HepG2 (cell line): ENCODE measurements around the gene SLC12A3. TPM values are rescaled to one million over a fixed set of nuclear protein-coding genes. Genes with fewer than 3 reads are reported as not detected.
A peak's percentile ranks its signal among the peaks of the same experiment; 100 is the strongest.

ENCODE experiments used
- ATAC-seq: fragments of 200-7000 bp; cut with Tn5 transposase; 3 replicates; pipeline ENCODE4 v1.9.1; 2020; ENCODE audit warnings: mild to moderate bottlenecking, moderate library complexity
- BruUV-seq: library from RNA; stranded (reverse); fragments of 400-500 nt; replicated peaks from 2 replicates; lab custom pipeline; 2021; lab: Mats Ljungman, UMichigan
- CTCF ChIA-PET: fragments of 300-600 bp; formaldehyde crosslinking; extraction: SDS; loops from one replicate; lab custom pipeline; 2021; ENCODE audit warnings: low total read pairs, inconsistent platforms, low intra/inter-chr PET ratio; lab: Yijun Ruan, JAX
- POLR2A ChIA-PET: fragments of 350-600 bp; sonication (Branson Sonifier 250); formaldehyde crosslinking; loops from one replicate; lab custom pipeline; 2020; ENCODE audit warnings: antibody characterized with exemption, inconsistent platforms; lab: Yijun Ruan, JAX
- DNase-seq: peaks from one replicate; pipeline ENCODE4 v3.0.0-alpha.2; 2015; ENCODE audit warnings: low spot score
- FAIRE-seq: peaks from 3 replicates; lab custom pipeline; 2011; peaks lifted over from hg19 to GRCh38; lab: Jason Lieb, UNC
- H2AFZ ChIP-seq: one replicate; pipeline ENCODE4 v1.6.1; 2011; ENCODE audit warnings: low read length, inconsistent platforms
- H3K27ac ChIP-seq: fragments of 300-600 bp; 3 replicates; pipeline ENCODE4 v1.8.0; 2011; ENCODE audit warnings: mixed run types, mild to moderate bottlenecking, mixed read lengths, low read length, inconsistent platforms; ENCODE audit not compliant: insufficient read depth; ENCODE audit errors: extremely low read length
- H3K27me3 ChIP-seq, 2 experiments: fragments of 200-600 bp in 1 of 2; 2 replicates in 1 of 2; 3 replicates in 1 of 2; pipeline versions ENCODE4 v1.6.0 to v1.8.0; 2011; ENCODE audit warnings: low read length in 2 of 2, mild to moderate bottlenecking in 2 of 2, moderate library complexity in 2 of 2, inconsistent platforms in 1 of 2; ENCODE audit not compliant: insufficient read depth in 2 of 2, control insufficient read depth in 1 of 2
- H3K36me3 ChIP-seq, 2 experiments: fragments of 200-600 bp in 1 of 2; replicated peaks in 1 of 2; 2 replicates in 1 of 2; 3 replicates in 1 of 2; pipeline versions ENCODE4 v1.5.1 to v1.8.0; 2011; ENCODE audit warnings: low read length in 2 of 2, inconsistent platforms in 1 of 2; ENCODE audit not compliant: insufficient read depth in 2 of 2, control insufficient read depth in 1 of 2
- H3K4me1 ChIP-seq: 2 replicates; pipeline ENCODE4 v1.5.1; 2012; ENCODE audit warnings: low read length, inconsistent platforms; ENCODE audit not compliant: insufficient read depth
- H3K4me2 ChIP-seq: 2 replicates; pipeline ENCODE4 v1.6.0; 2011; ENCODE audit warnings: low read depth, low read length, inconsistent platforms
- H3K4me3 ChIP-seq, 3 experiments: fragments of 200-600 bp in 1 of 3; sonication (generic), shearing (Covaris generic) in 1 of 3; replicated peaks in 1 of 3; 2 replicates each; pipeline ENCODE4 v1.5.1; 2011 to 2016; ENCODE audit warnings: low read length in 3 of 3, inconsistent platforms in 2 of 3, low read depth in 2 of 3, mild to moderate bottlenecking in 2 of 3, control low read depth in 1 of 3, mixed read lengths in 1 of 3; ENCODE audit not compliant: insufficient read depth in 1 of 3
- H3K79me2 ChIP-seq: one replicate; pipeline ENCODE4 v1.6.1; 2011; ENCODE audit warnings: low read length, inconsistent platforms; ENCODE audit not compliant: insufficient read depth
- H3K9ac ChIP-seq: 2 replicates; pipeline ENCODE4 v1.6.0; 2011; ENCODE audit warnings: mild to moderate bottlenecking, low read depth, low read length, inconsistent platforms; ENCODE audit not compliant: insufficient read depth
- H3K9me3 ChIP-seq: 2 replicates; pipeline ENCODE4 v1.5.1; 2012; ENCODE audit warnings: mild to moderate bottlenecking, low read length
- H4K20me1 ChIP-seq: 2 replicates; pipeline ENCODE4 v1.6.0; 2011; ENCODE audit warnings: inconsistent platforms, mild to moderate bottlenecking, low read length, moderate library complexity; ENCODE audit not compliant: insufficient read depth
- CBX2 ChIP-seq, 2 experiments: fragments of 200-600 bp in 1 of 2; sonication (generic); formaldehyde crosslinking in 1 of 2; IDR thresholded peaks; 2 replicates each; pipeline versions ENCODE4 v1.7.0 to v1.8.1; 2018 to 2022; ENCODE audit warnings: low read depth in 2 of 2, low read length in 1 of 2, mild to moderate bottlenecking in 1 of 2, missing genetic modification reagents in 1 of 2
- CREB1 ChIP-seq, 2 experiments: fragments of 450-650 bp in 1 of 2; IDR thresholded peaks; 2 replicates each; pipeline ENCODE4 v1.6.1; 2016 to 2017; ENCODE audit warnings: control low read depth in 1 of 2, mild to moderate bottlenecking in 1 of 2, missing compliant biosample characterization in 1 of 2, missing genetic modification characterization in 1 of 2
- FOXM1 ChIP-seq: sonication (generic); formaldehyde crosslinking; IDR thresholded peaks from 2 replicates; pipeline ENCODE4 v1.5.0; 2020; ENCODE audit warnings: missing genetic modification reagents
- HINFP ChIP-seq: sonication (generic); formaldehyde crosslinking; IDR thresholded peaks from 2 replicates; pipeline ENCODE4 v1.4.0; 2020; ENCODE audit warnings: low read depth, mild to moderate bottlenecking, missing genetic modification reagents
- HMG20B ChIP-seq: conservative IDR thresholded peaks from 2 replicates; pipeline ENCODE4 v1.6.1; 2016; ENCODE audit warnings: missing genetic modification reagents, missing compliant biosample characterization
- MED8 ChIP-seq: sonication (generic); formaldehyde crosslinking; IDR thresholded peaks from 2 replicates; pipeline ENCODE4 v1.8.1; 2023; ENCODE audit warnings: mild to moderate bottlenecking, missing genetic modification reagents; ENCODE audit not compliant: insufficient replicate concordance
- NCOA5 ChIP-seq: sonication (generic); formaldehyde crosslinking; IDR thresholded peaks from 2 replicates; pipeline ENCODE4 v1.4.0; 2020; ENCODE audit warnings: missing genetic modification reagents
- RERE ChIP-seq: IDR thresholded peaks from 2 replicates; pipeline ENCODE4 v1.6.1; 2016; ENCODE audit warnings: low read depth, missing genetic modification reagents, missing compliant biosample characterization
- XRCC5 ChIP-seq: fragments of 200-400 bp; formaldehyde crosslinking; optimal IDR thresholded peaks from 2 replicates; pipeline ENCODE3; 2017; ENCODE audit warnings: mild to moderate bottlenecking, low read length
- ZBTB38 ChIP-seq: sonication (generic); formaldehyde crosslinking; IDR thresholded peaks from 2 replicates; pipeline ENCODE4 v1.5.1; 2020; ENCODE audit warnings: mild to moderate bottlenecking, missing genetic modification reagents
- ZBTB7A ChIP-seq: sonication (generic); formaldehyde crosslinking; IDR thresholded peaks from 2 replicates; pipeline ENCODE4 v1.8.0; 2022; ENCODE audit warnings: mild to moderate bottlenecking, missing genetic modification reagents
- ZNF484 ChIP-seq: sonication (generic); formaldehyde crosslinking; IDR thresholded peaks from 2 replicates; pipeline ENCODE4 v1.5.1; 2020; ENCODE audit warnings: mild to moderate bottlenecking, low read depth, missing genetic modification reagents, borderline replicate concordance
- ZNF563 ChIP-seq: sonication (generic); formaldehyde crosslinking; IDR thresholded peaks from 2 replicates; pipeline ENCODE4 v1.8.0; 2022; ENCODE audit warnings: mild to moderate bottlenecking, moderate library complexity, missing genetic modification reagents
- ZNF652 ChIP-seq: IDR thresholded peaks from 2 replicates; pipeline ENCODE4 v1.6.1; 2016; ENCODE audit warnings: low read depth, borderline replicate concordance
- ZSCAN5A ChIP-seq: sonication (generic); formaldehyde crosslinking; IDR thresholded peaks from 2 replicates; pipeline ENCODE4 v1.8.0; 2022; ENCODE audit warnings: mild to moderate bottlenecking, missing genetic modification reagents, borderline replicate concordance
- WGBS: methylation state at CpG from one replicate; pipeline ENCODE4 v1.1.6; 2017; ENCODE audit warnings: low lambda C conversion rate; 5-methylcytosine and 5-hydroxymethylcytosine counted together
- in situ Hi-C: cut with HindIII; loops from 2 replicates; pipeline ENCODE4 v1.10.0; 2017; ENCODE audit warnings: low pct_unique_long_range_greater_than_20kb; ENCODE audit not compliant: extremely low pct_ligation_motif_present
- intact Hi-C: fragments of 100-400 bp; cut with micrococcal nuclease; formaldehyde crosslinking; loops from one replicate; pipeline ENCODE4 v1.10.0; 2022; ENCODE audit not compliant: unreplicated experiment
- polyA plus RNA-seq, 8 experiments: library from polyadenylated mRNA; depleted of rRNA in 3 of 8; stranded (reverse) in 7 of 8; unstranded in 1 of 8; fragments of >200 nt; fragmentation: Illumina TruSeq in 4 of 8; extraction: Trizol in 4 of 8; gene quantifications; 2 replicates each; pipeline versions ENCODE4 v1.2.1 to v1.2.3, GENCODE V29; 2011 to 2016; ENCODE audit warnings: low read depth in 4 of 8, missing spikeins in 1 of 8, mixed read lengths in 1 of 8; ENCODE audit not compliant: insufficient read depth in 1 of 8
- total RNA-seq, 5 experiments: library from RNA; depleted of rRNA; stranded (reverse); fragments of >200 nt; fragmentation: Illumina TruSeq; extraction: Trizol; gene quantifications; 2 replicates each; pipeline ENCODE4 v1.2.3, GENCODE V29; 2016; ENCODE audit warnings: low read depth in 1 of 5

SLC12A3 gene
- total and polyA plus RNA-seq, 2 of the 13 experiments (the other 11 are each of a cell fraction or from before 2014, with no cell fraction given): 6.2 TPM; not detected in 1

GRCh38 chr16:56921571-56921970 lies 56.6 kb downstream of the SLC12A3 start:
- in situ Hi-C loops: no loop called here
- H3K9me3 ChIP-seq: no peaks in the 10 kb centered on the region
- no peak for DNase-seq
- H3K27ac ChIP-seq: peak overlapping the region; percentile 72
- H4K20me1 ChIP-seq: no peaks in the 10 kb centered on the region
- H3K4me1 ChIP-seq: peaks cover 78% of the 10 kb centered on the region
- H3K79me2 ChIP-seq: no peaks in the 10 kb centered on the region
- H3K27me3 ChIP-seq: no peaks in the 10 kb centered on the region
- no peak overlapping the region for H3K4me3 ChIP-seq
- 58% methylated on average over 4 of the region's 4 CpGs for WGBS
- H3K9ac ChIP-seq: no peak overlapping the region
- no peak overlapping the region for H2AFZ ChIP-seq
- no peak for FAIRE-seq
- ChIA-PET CTCF (no interaction called here), POLR2A (interaction anchor here (0.8 to 8.7 kb wide), 4 partner anchors 9 to 33 kb away, joined by 3 to 232 read pairs (median 4); partner anchors contain the start of gene HERPUD1)
- no peak for ATAC-seq
- intact Hi-C loops: no loop called here
- no peaks in the 10 kb centered on the region for H3K36me3 ChIP-seq
- no TSS peak for BruUV-seq
- peak overlapping the region; percentile 6; the same call in 1 of the 2 replicates for H3K4me2 ChIP-seq
- no peak for TF ChIP-seq CREB1 (IDR thresholded peaks at IDR 0.05)
- TF ChIP-seq CREB1 (CRISPR knock-in tag; IDR thresholded peaks at IDR 0.05): peak; percentile 35; the same call in 1 of the 2 replicates
- TF ChIP-seq ZSCAN5A (CRISPR knock-in tag): no peak
- no peak for TF ChIP-seq ZNF484
- no peak for TF ChIP-seq MED8 (CRISPR knock-in tag)
- no peak for TF ChIP-seq FOXM1 (CRISPR knock-in tag)
- TF ChIP-seq NCOA5 (CRISPR knock-in tag): no peak
- no peak for TF ChIP-seq HMG20B (CRISPR knock-in tag)
- no peak for TF ChIP-seq CBX2 (IDR thresholded peaks at IDR 0.05; ENCODE audit: low read depth, low read length)
- no peak for TF ChIP-seq CBX2 (CRISPR knock-in tag; IDR thresholded peaks at IDR 0.05; ENCODE audit: low read depth)
- no peak for TF ChIP-seq XRCC5
- TF ChIP-seq ZBTB7A (CRISPR knock-in tag): 0 out of 2 replicates have a peak, but pooled peaks have one; percentile 13
- no peak for TF ChIP-seq ZBTB38 (CRISPR knock-in tag)
- TF ChIP-seq RERE (CRISPR knock-in tag): no peak
- TF ChIP-seq HINFP (CRISPR knock-in tag): no peak
- peak; percentile 69 for TF ChIP-seq ZNF652 (CRISPR knock-in tag)
- TF ChIP-seq ZNF563 (CRISPR knock-in tag): no peak
